ENCODE data around the gene C9.
"Not testable (repeated sequence)": the region's sequence is repeated elsewhere in the genome, so short reads cannot be mapped to it uniquely, and the experiment has no call there.

The C9 gene

GRCh38 chr5:39257554-39257953 lies 106.7 kb downstream of the C9 start:
- no peak for DNase-seq (ENCODE audit: low spot score)

GRCh38 chr5:39256477-39257235 lies 107.6 kb downstream of the C9 start:
- DNase-seq (ENCODE audit: low spot score), result no peak

GRCh38 chr5:39255406-39255805 lies 108.9 kb downstream of the C9 start:
- DNase-seq (ENCODE audit: low spot score), result no peak

GRCh38 chr5:39254671-39255070 lies 109.6 kb downstream of the C9 start:
- DNase-seq (ENCODE audit: low spot score), result no peak

GRCh38 chr5:39253196-39253595 lies 111.1 kb downstream of the C9 start:
- DNase-seq (ENCODE audit: low spot score), result no peak

- DNase-seq (ENCODE audit: low spot score), result no peak
These were observed 114.6 kb downstream of the C9 start for GRCh38 chr5:39249564-39250274.

GRCh38 chr5:39249069-39249468 lies 115.2 kb downstream of the C9 start:
- no peak for DNase-seq (ENCODE audit: low spot score)

- DNase-seq (ENCODE audit: low spot score), result no peak
These were observed 123.5 kb downstream of the C9 start for GRCh38 chr5:39240750-39241149.

- DNase-seq (ENCODE audit: low spot score), result no peak
These were observed 125.8 kb downstream of the C9 start for GRCh38 chr5:39238366-39239105.

GRCh38 chr5:39236718-39237117 lies 127.6 kb downstream of the C9 start:
- DNase-seq (ENCODE audit: low spot score), result no peak

GRCh38 chr5:39235648-39236047 lies 128.6 kb downstream of the C9 start:
- DNase-seq (ENCODE audit: low spot score), result no peak

- DNase-seq (ENCODE audit: low spot score), result not testable (repeated sequence)
These were observed 129.8 kb downstream of the C9 start for GRCh38 chr5:39234494-39234893.
